DMS53 (cell line): ENCODE measurements around the gene CD4.

Source experiments
- DNase-seq: peaks from one replicate; lab custom pipeline; 2025; lab: John Stamatoyannopoulos, UW

CD4 gene

DNA sequence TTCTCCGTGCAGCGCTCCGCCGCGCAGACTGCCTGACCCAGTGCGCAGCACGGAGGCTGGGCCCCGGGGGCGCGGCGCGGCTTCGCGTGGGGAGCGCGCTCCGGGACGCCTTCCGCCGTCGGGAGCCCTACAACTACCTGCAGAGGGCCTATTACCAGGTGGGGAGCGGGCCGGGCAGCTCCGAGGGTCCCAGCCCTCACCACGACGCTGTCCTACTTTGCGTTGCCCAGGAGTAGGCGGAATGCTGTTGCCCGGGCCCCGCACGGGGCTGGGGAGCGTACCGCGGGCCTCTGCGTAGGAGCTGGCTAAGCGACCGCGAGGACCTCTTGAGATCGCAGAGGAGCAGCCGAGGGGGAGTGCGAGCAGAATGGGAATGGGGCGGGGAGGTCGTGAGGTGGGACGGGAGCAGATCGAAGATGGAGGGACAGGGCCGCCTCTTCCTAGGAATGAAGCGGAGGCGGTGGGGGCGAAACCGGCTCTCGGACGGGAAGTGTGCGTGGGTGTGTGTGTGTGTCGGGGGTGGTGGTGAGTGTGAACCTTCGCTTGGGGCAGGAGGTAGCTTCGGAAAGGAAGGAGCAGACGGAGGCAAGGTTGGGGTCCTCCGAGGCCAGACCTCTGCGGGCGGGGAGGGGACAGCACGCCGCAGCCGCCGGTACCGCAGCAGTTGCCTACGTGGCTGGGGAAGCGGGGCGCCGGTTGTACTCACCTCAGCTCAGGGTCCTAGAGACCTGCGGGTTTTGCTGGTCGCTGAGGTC lies 39.6 kb downstream of the CD4 start:
- peak; percentile 76 for DNase-seq

GRCh38 chr12:6829536-6830220 lies 40.4 kb downstream of the CD4 start:
- DNase-seq = no peak

DNA sequence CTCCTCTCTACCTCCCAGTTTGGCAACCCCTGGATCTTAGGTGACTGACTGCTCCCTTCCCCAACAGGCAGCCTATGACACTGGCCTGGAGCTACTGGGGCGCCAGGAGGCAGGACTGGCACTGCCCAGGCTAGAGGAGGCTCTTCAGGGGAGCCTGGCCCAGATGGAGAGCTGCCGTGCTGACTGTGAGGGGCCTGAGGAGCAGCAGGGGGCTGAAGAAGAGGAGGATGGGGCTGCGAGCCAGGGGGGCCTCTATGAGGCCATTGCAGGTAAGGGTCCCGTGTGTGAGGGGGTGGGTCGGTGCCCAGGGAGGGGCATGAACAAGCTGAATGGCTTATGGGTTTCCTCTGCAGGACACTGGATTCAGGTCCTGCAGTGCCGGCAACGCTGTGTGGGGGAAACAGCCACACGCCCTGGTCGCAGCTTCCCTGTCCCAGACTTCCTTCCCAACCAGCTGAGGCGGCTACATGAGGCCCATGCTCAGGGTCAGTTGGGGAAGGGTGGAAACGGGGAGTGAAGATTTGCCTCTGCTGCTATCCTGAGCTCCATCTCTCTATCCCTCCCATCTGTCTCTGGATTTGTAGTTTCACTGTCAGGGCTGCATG lies 41.1 kb downstream of the CD4 start:
- no peak for DNase-seq

DNA sequence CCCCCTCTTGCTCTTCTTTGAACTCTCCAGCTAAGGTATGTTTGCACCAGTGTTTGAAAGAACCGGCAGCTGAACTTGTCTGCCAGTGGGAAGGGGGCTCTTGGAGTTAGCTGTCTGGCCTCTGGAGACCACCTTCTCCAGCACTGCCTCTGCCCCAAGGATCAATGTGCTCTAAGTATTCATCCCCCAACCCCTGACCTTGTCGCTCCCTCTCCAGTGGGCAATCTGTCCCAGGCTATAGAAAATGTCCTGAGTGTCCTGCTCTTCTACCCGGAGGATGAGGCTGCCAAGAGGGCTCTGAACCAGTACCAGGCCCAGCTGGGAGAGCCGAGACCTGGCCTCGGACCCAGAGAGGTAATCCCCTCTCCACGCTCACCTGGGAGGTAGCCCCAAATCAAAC lies 41.7 kb downstream of the CD4 start:
- no peak for DNase-seq

DNA sequence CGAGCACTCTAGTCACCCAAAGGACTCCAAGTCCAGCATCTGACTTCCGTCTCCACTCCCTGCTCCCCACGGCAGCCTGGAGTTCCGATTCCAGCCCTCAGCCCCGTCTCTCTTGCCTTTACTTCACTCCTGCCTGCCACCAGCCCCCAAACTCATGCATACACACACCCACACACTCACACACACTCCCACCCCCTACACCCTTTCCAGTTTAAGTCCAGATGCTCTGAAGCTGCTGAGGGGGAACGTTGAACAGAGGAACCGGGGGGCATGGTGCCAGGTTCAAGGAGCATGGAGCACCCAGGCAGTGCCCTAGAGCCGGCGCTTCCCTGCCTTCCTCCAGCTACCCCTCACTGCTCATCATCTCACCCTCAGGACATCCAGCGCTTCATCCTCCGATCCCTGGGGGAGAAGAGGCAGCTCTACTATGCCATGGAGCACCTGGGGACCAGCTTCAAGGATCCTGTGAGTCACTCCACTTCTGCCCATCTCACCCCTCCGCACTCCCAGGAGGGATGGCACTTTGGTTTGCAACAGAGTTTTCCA lies 42.2 kb downstream of the CD4 start:
- no peak for DNase-seq

- no peak for DNase-seq
These were observed 42.8 kb downstream of the CD4 start for GRCh38 chr12:6832125-6832524.

DNA sequence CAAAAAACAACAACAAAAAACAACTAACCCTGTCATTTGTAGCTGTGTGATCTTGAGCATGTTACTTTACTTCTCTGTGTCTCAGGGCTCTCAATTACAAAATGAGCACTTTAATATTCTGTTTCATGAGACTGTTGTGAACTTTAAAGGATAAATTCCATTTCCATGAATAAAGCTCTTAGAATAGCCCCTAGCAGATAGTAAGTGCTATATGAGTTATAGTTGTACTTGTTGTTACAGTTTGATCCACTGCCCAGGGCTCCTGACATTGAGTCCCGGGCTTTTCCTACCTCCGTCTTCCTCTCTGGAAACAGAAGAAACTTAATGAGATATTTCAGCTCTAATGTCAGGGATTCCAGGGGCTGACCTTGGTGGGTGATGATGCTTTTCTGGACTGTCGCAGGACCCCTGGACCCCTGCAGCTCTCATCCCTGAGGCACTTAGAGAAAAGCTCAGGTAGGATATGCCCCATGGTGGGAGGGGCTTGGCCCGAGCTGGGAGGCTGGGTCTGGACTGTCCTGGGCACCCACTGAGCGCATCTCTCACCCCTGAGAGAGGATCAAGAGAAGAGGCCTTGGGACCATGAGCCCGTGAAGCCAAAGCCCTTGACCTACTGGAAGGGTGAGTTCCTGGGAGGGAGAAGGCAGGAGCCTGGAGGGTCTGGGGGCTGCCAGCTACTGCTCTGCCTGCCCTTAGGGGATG lies 44.0 kb downstream of the CD4 start:
- DNase-seq = no peak

DNA sequence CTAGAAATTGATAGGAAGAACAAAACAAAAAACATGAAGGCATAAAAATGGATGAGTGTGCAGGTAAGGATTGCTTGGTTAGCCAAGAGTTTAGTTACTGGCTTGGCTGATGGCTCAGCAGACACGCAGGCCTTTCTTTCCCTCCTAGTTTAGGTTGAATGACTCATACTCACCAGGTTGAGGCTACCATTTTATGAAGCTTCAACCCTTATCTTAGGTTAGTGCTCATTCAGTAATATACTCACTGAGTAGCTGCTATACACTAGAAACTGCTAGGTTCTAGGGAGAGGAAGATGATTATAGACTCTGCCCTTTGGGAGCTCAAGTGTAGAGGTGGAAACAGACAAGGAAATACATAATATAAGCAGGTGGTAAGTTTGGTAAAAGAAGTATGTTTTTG lies 44.9 kb downstream of the CD4 start:
- DNase-seq = no peak

GRCh38 chr12:6834873-6835272 lies 45.5 kb downstream of the CD4 start:
- no peak for DNase-seq

- no peak for DNase-seq
These were observed 47.5 kb downstream of the CD4 start for GRCh38 chr12:6836851-6837250.

GRCh38 chr12:6837370-6838060 lies 48.2 kb downstream of the CD4 start:
- DNase-seq = no peak

DNA sequence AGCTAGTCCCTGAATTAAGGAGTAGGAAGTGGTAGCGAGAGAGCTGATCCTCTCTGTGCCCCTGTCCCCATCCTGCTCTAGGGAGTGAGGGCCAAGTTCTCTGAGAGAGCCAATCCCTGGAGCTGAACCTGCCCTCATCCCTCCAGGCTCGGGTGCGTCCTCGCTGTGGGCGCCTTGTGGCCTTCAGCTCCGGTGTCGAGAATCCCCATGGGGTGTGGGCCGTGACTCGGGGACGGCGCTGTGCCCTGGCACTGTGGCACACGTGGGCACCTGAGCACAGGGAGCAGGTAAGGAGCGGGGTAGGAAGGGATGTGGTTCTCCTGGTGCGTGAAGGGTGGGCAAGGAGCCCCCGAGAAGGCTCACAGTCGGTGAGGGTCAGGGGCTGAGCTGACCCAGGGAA lies 49.5 kb downstream of the CD4 start:
- DNase-seq = no peak

GRCh38 chr12:6839482-6840201 lies 50.3 kb downstream of the CD4 start:
- DNase-seq = peak; percentile 92

DNA sequence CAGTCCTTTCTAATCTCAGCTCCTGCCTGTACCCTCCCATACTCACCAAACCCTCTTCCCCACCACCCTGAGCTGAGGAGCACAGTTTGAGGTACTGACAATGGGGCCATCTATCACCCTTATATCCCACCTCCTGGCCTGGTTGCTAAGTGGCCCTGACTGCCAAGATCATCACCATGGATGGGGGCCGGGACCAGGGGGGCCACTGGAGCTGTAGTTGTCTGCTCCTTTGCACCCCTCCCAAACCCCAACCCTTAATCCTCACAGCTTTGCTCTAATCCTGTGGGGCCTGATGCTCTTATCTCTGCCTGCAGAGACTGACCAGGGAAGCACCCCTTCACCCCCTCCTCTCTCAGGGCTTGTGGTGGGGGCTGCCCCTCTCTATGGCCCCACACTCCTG lies 51.0 kb downstream of the CD4 start:
- DNase-seq = no peak

DNA sequence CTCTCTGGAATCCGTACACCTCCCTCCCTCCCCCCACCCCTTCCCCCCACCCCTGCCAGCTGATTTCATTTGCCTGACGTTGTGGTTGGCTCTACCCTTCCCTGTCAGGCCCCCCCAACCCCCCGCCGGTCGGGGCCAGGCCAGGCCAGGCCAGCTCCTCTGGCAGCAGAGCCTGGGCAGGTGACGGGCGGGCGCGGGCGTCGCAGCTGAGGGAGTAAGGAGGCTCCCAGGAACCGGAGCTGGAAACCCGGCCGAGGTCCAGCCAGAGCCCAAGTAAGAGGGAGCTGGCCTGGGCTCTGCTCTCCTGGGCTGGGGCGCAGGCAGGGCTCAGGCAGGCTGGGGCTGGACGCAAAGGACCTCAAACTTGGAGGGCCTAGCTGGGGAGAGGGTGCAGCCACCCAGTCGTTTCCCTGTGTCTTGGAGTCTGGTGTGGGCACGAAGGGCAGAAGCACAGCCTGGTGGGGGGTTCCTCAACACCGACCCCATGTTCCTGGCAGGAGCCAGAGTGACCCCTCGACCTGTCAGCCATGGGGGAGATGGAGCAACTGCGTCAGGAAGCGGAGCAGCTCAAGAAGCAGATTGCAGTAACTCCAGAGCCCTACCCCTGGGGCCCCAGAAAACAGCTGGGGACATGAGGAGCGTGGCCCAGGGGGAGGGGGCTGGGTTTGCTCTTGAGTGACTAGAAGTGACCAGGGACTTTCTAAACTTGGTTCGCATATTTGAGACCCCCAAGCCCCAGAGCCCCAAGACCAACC lies 51.6 kb downstream of the CD4 start, which contains the start of gene GNB3:
GNB3 (plus strand) TSS at position 165 of the 755 bp plus-strand sequence; CDS start at position 528, 363 bp downstream.
- no peak for DNase-seq

- DNase-seq = no peak
These were observed 52.7 kb downstream of the CD4 start for GRCh38 chr12:6842075-6842474.

- peak; percentile 80 for DNase-seq
These were observed 54.0 kb downstream of the CD4 start for GRCh38 chr12:6843118-6843902.

- DNase-seq = no peak
These were observed 56.1 kb downstream of the CD4 start for GRCh38 chr12:6845395-6845794.

GRCh38 chr12:6846316-6846869 lies 57.1 kb downstream of the CD4 start:
- DNase-seq = no peak
